SH-SY5Y (cell line): ENCODE results near the gene MARCHF3.

Experiments used
- GATA2 ChIP-seq: IDR thresholded peaks from 2 replicates; pipeline ENCODE4 v1.6.1; 2011; ENCODE audit warnings: mild to moderate bottlenecking, low read depth, low read length
- GATA3 ChIP-seq: IDR thresholded peaks from 2 replicates; pipeline ENCODE4 v1.6.1; 2011; ENCODE audit warnings: low read depth, mild to moderate bottlenecking, low read length, moderate library complexity

- TF ChIP-seq GATA2 = no peak
- TF ChIP-seq GATA3 = no peak
These were observed 178.8 kb downstream of the MARCHF3 start for GRCh38 chr5:126851501-126852011.
